OCI-LY3 (cell line): ENCODE data around the gene DNAI1.

Experiments
- H2AFZ ChIP-seq: fragments of 200-600, 300-600 bp; shearing (Covaris generic); 2 replicates; pipeline ENCODE4 v1.6.0; 2014; ENCODE audit warnings: antibody characterized with exemption, low read depth, low read length
- H3K27ac ChIP-seq: fragments of 200-600, 300-600 bp; sonication (generic); 2 replicates; pipeline ENCODE4 v1.5.1; 2014; ENCODE audit warnings: mild to moderate bottlenecking, low read length, moderate library complexity, mixed read lengths
- H3K27me3 ChIP-seq: fragments of 200-600, 300-600 bp; sonication (generic); 2 replicates; pipeline ENCODE4 v1.6.1; 2014; ENCODE audit warnings: low read depth, low read length, mixed read lengths
- H3K36me3 ChIP-seq: fragments of 200-600, 300-600 bp; sonication (generic); replicated peaks from 2 replicates; pipeline ENCODE3; 2014; ENCODE audit warnings: low read depth, low read length, mixed read lengths
- H3K4me1 ChIP-seq: fragments of 300-600, 200-600 bp; sonication (generic); 2 replicates; pipeline ENCODE4 v1.6.1; 2014; ENCODE audit warnings: low read length, mixed read lengths
- H3K4me2 ChIP-seq: fragments of 200-600, 300-600 bp; sonication (generic); 2 replicates; pipeline ENCODE4 v1.6.1; 2014; ENCODE audit warnings: low read length, mixed read lengths
- H3K4me3 ChIP-seq: fragments of 300-600, 200-600 bp; sonication (generic); 2 replicates; pipeline ENCODE4 v1.5.1; 2014; ENCODE audit warnings: antibody characterized with exemption, mild to moderate bottlenecking, low read length, moderate library complexity
- H3K79me2 ChIP-seq: fragments of 300-600, 200-600 bp; shearing (Covaris generic); 2 replicates; pipeline ENCODE4 v1.6.1; 2014; ENCODE audit warnings: mild to moderate bottlenecking, low read length, mixed read lengths
- H3K9ac ChIP-seq: fragments of 300-600, 200-600 bp; shearing (Covaris generic); 2 replicates; pipeline ENCODE4 v1.6.0; 2014; ENCODE audit warnings: mild to moderate bottlenecking, low read length, moderate library complexity
- H3K9me3 ChIP-seq: fragments of 200-600, 300-600 bp; shearing (Covaris generic); 2 replicates; pipeline ENCODE4 v1.6.1; 2014; ENCODE audit warnings: low read length, mixed read lengths; ENCODE audit not compliant: insufficient read depth
- H4K20me1 ChIP-seq: fragments of 200-600, 300-600 bp; sonication (generic); 2 replicates; pipeline ENCODE4 v1.6.1; 2016; ENCODE audit warnings: low read length, mixed read lengths; ENCODE audit not compliant: insufficient read depth
- CTCF ChIP-seq: fragments of 200-600, 300-600 bp; sonication (generic); IDR thresholded peaks from 2 replicates; pipeline ENCODE4 v1.5.1; 2014; ENCODE audit warnings: antibody characterized with exemption, low read length, low read depth
- EZH2phosphoT487 ChIP-seq: fragments of 200-600 bp; shearing (Covaris generic); IDR thresholded peaks from 2 replicates; pipeline ENCODE4 v1.6.1; 2018; ENCODE audit warnings: antibody characterized with exemption, mixed run types, low read depth

DNAI1 gene

GRCh38 chr9:34547960-34548611 lies 89.5 kb downstream of the DNAI1 start:
- Histone ChIP-seq H3K79me2 (no peaks in the 10 kb centered on the region), H3K4me2 (no peak overlapping the region), H3K27me3 (no peaks in the 10 kb centered on the region), H3K4me3 (no peak overlapping the region), H3K27ac (no peak overlapping the region), H2AFZ (no peak overlapping the region), H3K4me1 (no peaks in the 10 kb centered on the region), H3K9ac (no peak overlapping the region), H4K20me1 (no peaks in the 10 kb centered on the region), H3K36me3 (no peaks in the 10 kb centered on the region), H3K9me3 (no peaks in the 10 kb centered on the region)
- TF ChIP-seq EZH2phosphoT487 (no peak), CTCF (peak; percentile 88)

- Histone ChIP-seq H3K36me3 (no peaks in the 10 kb centered on the region), H3K4me3 (no peak overlapping the region), H3K9ac (no peak overlapping the region), H3K27me3 (no peaks in the 10 kb centered on the region), H3K27ac (no peak overlapping the region), H3K4me1 (no peaks in the 10 kb centered on the region), H3K9me3 (no peaks in the 10 kb centered on the region), H2AFZ (no peak overlapping the region), H3K79me2 (no peaks in the 10 kb centered on the region), H3K4me2 (no peak overlapping the region), H4K20me1 (no peaks in the 10 kb centered on the region)
- TF ChIP-seq CTCF (no peak), EZH2phosphoT487 (no peak)
These were observed 90.8 kb downstream of the DNAI1 start for GRCh38 chr9:34549407-34549732.

- H3K36me3 ChIP-seq: no peaks in the 10 kb centered on the region
- no peaks in the 10 kb centered on the region for H3K9me3 ChIP-seq
- no peak overlapping the region for H2AFZ ChIP-seq
- H3K4me3 ChIP-seq: no peak overlapping the region
- H3K9ac ChIP-seq: no peak overlapping the region
- no peaks in the 10 kb centered on the region for H3K4me1 ChIP-seq
- TF ChIP-seq EZH2phosphoT487: no peak
- TF ChIP-seq CTCF: no peak
- H3K27ac ChIP-seq: no peak overlapping the region
- H3K79me2 ChIP-seq: no peaks in the 10 kb centered on the region
- no peaks in the 10 kb centered on the region for H4K20me1 ChIP-seq
- H3K4me2 ChIP-seq: no peak overlapping the region
- no peaks in the 10 kb centered on the region for H3K27me3 ChIP-seq
These were observed 91.5 kb downstream of the DNAI1 start for GRCh38 chr9:34550016-34550680.

- no peak for TF ChIP-seq EZH2phosphoT487
- no peak for TF ChIP-seq CTCF
- no peak overlapping the region for H3K4me2 ChIP-seq
- no peaks in the 10 kb centered on the region for H3K36me3 ChIP-seq
- H3K4me3 ChIP-seq: no peak overlapping the region
- no peak overlapping the region for H3K9ac ChIP-seq
- no peaks in the 10 kb centered on the region for H3K4me1 ChIP-seq
- H4K20me1 ChIP-seq: no peaks in the 10 kb centered on the region
- H2AFZ ChIP-seq: no peak overlapping the region
- H3K79me2 ChIP-seq: no peaks in the 10 kb centered on the region
- H3K27ac ChIP-seq: no peak overlapping the region
- no peaks in the 10 kb centered on the region for H3K9me3 ChIP-seq
- no peaks in the 10 kb centered on the region for H3K27me3 ChIP-seq
These were observed 92.2 kb downstream of the DNAI1 start for GRCh38 chr9:34550681-34551270.
